Sigmoid colon (tissue), 7 donors: ENCODE data around the gene KIF6. TPM values are rescaled to one million over a fixed set of nuclear protein-coding genes. Genes with fewer than 3 reads are reported as not detected.

Experiments
- DNase-seq: peaks from one replicate; pipeline ENCODE4 v3.0.0-alpha.2; 2019
- H3K27ac ChIP-seq, 4 donors: fragments of 200-600 bp; sonication (generic); one replicate each; pipeline ENCODE4 v1.5.1; 2016 to 2019; ENCODE audit warnings: mild to moderate bottlenecking in 1 of 4
- H3K27me3 ChIP-seq, 3 donors: fragments of 200-600 bp; sonication (generic); one replicate each; pipeline ENCODE4 v1.5.1; 2019; ENCODE audit warnings: mild to moderate bottlenecking in 1 of 3
- H3K36me3 ChIP-seq, 4 donors: fragments of 200-600 bp; sonication (generic); one replicate each; pipeline ENCODE4 v1.5.1; 2016 to 2019
- H3K4me1 ChIP-seq, 4 donors: fragments of 200-600 bp; sonication (generic); one replicate each; pipeline ENCODE4 v1.5.1; 2017 to 2019
- H3K4me3 ChIP-seq, 4 donors: fragments of 200-600 bp; sonication (generic); one replicate each; pipeline ENCODE4 v1.5.1; 2017 to 2019; ENCODE audit warnings: mild to moderate bottlenecking in 2 of 4, moderate library complexity in 1 of 4
- H3K9me3 ChIP-seq, 4 donors: fragments of 200-600 bp in 3 of 4; sonication (generic) in 3 of 4; one replicate each; pipeline versions ENCODE4 v1.5.1 to v1.6.1; 2013 to 2019
- CTCF ChIP-seq, 4 experiments: fragments of 450-650 bp in 3 of 4; fragments of 200-600 bp in 1 of 4; IDR thresholded peaks; one replicate each; pipeline ENCODE4 v1.5.1; 2016 to 2019; ENCODE audit warnings: antibody characterized with exemption in 4 of 4, mild to moderate bottlenecking in 3 of 4, moderate library complexity in 2 of 4
- EP300 ChIP-seq, 4 donors: sonication (generic); formaldehyde crosslinking; IDR thresholded peaks; one replicate each; pipeline ENCODE4 v1.6.1; 2017; ENCODE audit warnings: antibody characterized with exemption in 4 of 4
- POLR2A ChIP-seq, 2 donors: fragments of 450-650 bp; IDR thresholded peaks; one replicate each; pipeline ENCODE4 v1.6.1; 2016; ENCODE audit warnings: antibody characterized with exemption in 2 of 2, mild to moderate bottlenecking in 2 of 2, moderate library complexity in 2 of 2
- POLR2AphosphoS5 ChIP-seq, 4 donors: sonication (generic); formaldehyde crosslinking; IDR thresholded peaks; one replicate each; pipeline ENCODE4 v1.6.1; 2017; ENCODE audit warnings: antibody characterized with exemption in 4 of 4
- WGBS, 2 donors: extraction: QIAGEN DNeasy Blood & Tissue Kit; methylation state at CpG; one replicate each; pipeline ENCODE4 v1.1.7; 2013; 5-methylcytosine and 5-hydroxymethylcytosine counted together
- intact Hi-C: fragments of 100-400 bp; cut with DNase I; formaldehyde crosslinking; loops from one replicate; pipeline ENCODE4 v1.15.1; 2023
- polyA plus RNA-seq, 3 donors: library from polyadenylated mRNA; stranded (reverse); fragments of 200-250 nt; gene quantifications; one replicate each; pipeline ENCODE4 v1.2.3, GENCODE V29; 2013
- total RNA-seq, 4 donors: library from RNA; depleted of rRNA; stranded (reverse); fragments of >200 nt; gene quantifications; one replicate each; pipeline ENCODE4 v1.1.0, GENCODE V29; 2016
- donor health status: healthy with polysubstance abuse.
- donor health status: Bipolar disorder and iron deficiency.
- donor health status: healthy.

KIF6 gene
- total and polyA plus RNA-seq, 7 donors = under 0.01 to 0.99 (median 0.36) TPM; not detected in 2

GRCh38 chr6:39638126-39638822 lies 86.9 kb downstream of the KIF6 start:
- TF ChIP-seq POLR2AphosphoS5 (IDR thresholded peaks at IDR 0.05) = no peak
- no peak for TF ChIP-seq CTCF (IDR thresholded peaks at IDR 0.05)
- TF ChIP-seq EP300 (IDR thresholded peaks at IDR 0.05) = no peak
- no peak for TF ChIP-seq POLR2A (IDR thresholded peaks at IDR 0.05)
- no peak for DNase-seq
- no peak overlapping the region for H3K4me3 ChIP-seq
- intact Hi-C loops = no loop called here
- no peaks in the 10 kb centered on the region for H3K4me1 ChIP-seq
- WGBS, 2 donors = 97 to 98% methylated on average over 1 of the region's 1 CpG
- H3K27me3 ChIP-seq = no peaks in the 10 kb centered on the region
- no peaks in the 10 kb centered on the region for H3K36me3 ChIP-seq
- H3K27ac ChIP-seq = no peak overlapping the region
- no peaks in the 10 kb centered on the region for H3K9me3 ChIP-seq

- no peaks in the 10 kb centered on the region for H3K9me3 ChIP-seq
- no peaks in the 10 kb centered on the region for H3K36me3 ChIP-seq
- 81 to 91% methylated on average over 3 of the region's 3 CpGs for WGBS, 2 donors
- no peak for DNase-seq
- H3K4me3 ChIP-seq = no peak overlapping the region
- intact Hi-C loops = no loop called here
- no peak overlapping the region for H3K27ac ChIP-seq
- no peak for TF ChIP-seq POLR2A (IDR thresholded peaks at IDR 0.05)
- TF ChIP-seq EP300 (IDR thresholded peaks at IDR 0.05) = no peak
- no peak for TF ChIP-seq CTCF (IDR thresholded peaks at IDR 0.05)
- TF ChIP-seq POLR2AphosphoS5 (IDR thresholded peaks at IDR 0.05) = no peak
- H3K4me1 ChIP-seq = no peaks in the 10 kb centered on the region
- H3K27me3 ChIP-seq = no peaks in the 10 kb centered on the region
Observed at GRCh38 chr6:39634646-39635341, 90.4 kb downstream of the KIF6 start.

GRCh38 chr6:39625209-39625608 lies 100.0 kb downstream of the KIF6 start:
- Histone ChIP-seq H3K27ac (no peak overlapping the region), H3K4me1 (no peaks in the 10 kb centered on the region), H3K27me3 (no peaks in the 10 kb centered on the region), H3K36me3 (no peaks in the 10 kb centered on the region), H3K4me3 (no peak overlapping the region), H3K9me3 (peaks cover 0 to 2% (median 0%) of the 10 kb centered on the region in 4 donors)
- 89 to 92% methylated on average over 2 of the region's 2 CpGs for WGBS, 2 donors
- intact Hi-C loops = no loop called here
- no peak for DNase-seq
- no peak for TF ChIP-seq POLR2AphosphoS5 (IDR thresholded peaks at IDR 0.05)

GRCh38 chr6:39623750-39624149 lies 101.5 kb downstream of the KIF6 start:
- Histone ChIP-seq H3K4me1 (no peaks in the 10 kb centered on the region), H3K27ac (no peak overlapping the region), H3K4me3 (no peak overlapping the region), H3K9me3 (no peaks in the 10 kb centered on the region), H3K27me3 (no peaks in the 10 kb centered on the region), H3K36me3 (no peaks in the 10 kb centered on the region)
- TF ChIP-seq POLR2A (IDR thresholded peaks at IDR 0.05) = no peak
- no peak for TF ChIP-seq CTCF (IDR thresholded peaks at IDR 0.05)
- TF ChIP-seq POLR2AphosphoS5 (IDR thresholded peaks at IDR 0.05) = no peak
- no peak for TF ChIP-seq EP300 (IDR thresholded peaks at IDR 0.05)
- intact Hi-C loops = no loop called here
- no peak for DNase-seq
- 80 to 91% methylated on average over 4 of the region's 4 CpGs for WGBS, 2 donors

GRCh38 chr6:39617520-39617919 lies 107.7 kb downstream of the KIF6 start:
- H3K27me3 ChIP-seq = no peaks in the 10 kb centered on the region
- no peak overlapping the region for H3K27ac ChIP-seq
- H3K4me1 ChIP-seq = no peaks in the 10 kb centered on the region
- TF ChIP-seq POLR2AphosphoS5 (IDR thresholded peaks at IDR 0.05) = no peak
- TF ChIP-seq CTCF (IDR thresholded peaks at IDR 0.05) = no peak
- no peak for TF ChIP-seq POLR2A (IDR thresholded peaks at IDR 0.05)
- no peak for TF ChIP-seq EP300 (IDR thresholded peaks at IDR 0.05)
- no peak overlapping the region for H3K4me3 ChIP-seq
- H3K36me3 ChIP-seq = no peaks in the 10 kb centered on the region
- intact Hi-C loops = no loop called here
- 87 to 89% methylated on average over 3 of the region's 3 CpGs for WGBS, 2 donors
- no peaks in the 10 kb centered on the region for H3K9me3 ChIP-seq
- no peak for DNase-seq
